Measurements from ENCODE around the gene HELLS.

GRCh38 chr10:94549221-94549620 lies 3.6 kb downstream of the HELLS start:
- TF ChIP-seq CTCF (IDR thresholded peaks at IDR 0.05) (no peak), EP300 (IDR thresholded peaks at IDR 0.05) (no peak), POLR2A (IDR thresholded peaks at IDR 0.05) (no peak)

Data from ovary (tissue), 3 donors.